ENCODE results near the gene KIF19.

DNA sequence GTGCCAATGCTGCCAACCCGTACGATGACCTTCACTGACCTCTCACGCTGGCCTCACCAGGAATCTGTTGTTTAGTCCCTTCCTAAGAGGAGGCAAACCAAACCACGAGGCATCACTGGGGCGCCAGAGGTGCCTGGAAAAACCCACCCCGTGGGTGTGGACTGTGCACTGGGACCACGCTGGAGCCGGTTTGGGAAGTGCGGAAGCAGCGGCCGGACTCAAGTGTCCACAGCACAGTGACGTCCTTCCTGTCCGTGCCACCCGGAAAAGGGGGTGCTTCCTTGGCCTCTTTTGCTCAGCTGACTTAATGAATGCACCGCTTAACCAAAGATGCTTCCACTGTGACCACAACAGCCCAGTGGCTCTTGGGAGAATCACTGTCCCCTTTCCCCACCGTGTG lies 9.0 kb upstream of the KIF19 start:
- TF ChIP-seq EZH2 (IDR thresholded peaks at IDR 0.05; ENCODE audit: insufficient read depth, poor library complexity, severe bottlenecking), result no peak
- TF ChIP-seq EZH2phosphoT487 (IDR thresholded peaks at IDR 0.05; ENCODE audit: insufficient read depth, low read depth), result no peak

Data from GM23248 (cell line).